Activated T-helper 1 cell treated with anti-CD3 and anti-CD28 coated beads, Interleukin-12 subunit alpha, Interleukin-12 subunit beta, Interleukin-2, Interleukin-4 antibody, amounts not matched to agents 30 ng/mL and 10 ng/mL and 1 ng/mL, durations not matched to agents 14 hours and 24 hours and 36 hours (primary cell): ENCODE results near the gene MALT1. TPM values are rescaled to one million over a fixed set of nuclear protein-coding genes. Genes with fewer than 3 reads are reported as not detected.

Experiments
- DNase-seq: peaks from one replicate; pipeline ENCODE4 v3.0.0; 2021; ENCODE audit warnings: low spot score
- H3K27ac Mint-ChIP-seq: one replicate; pipeline ENCODE4 v1.8.0; 2021; ENCODE audit warnings: mild to moderate bottlenecking, mixed read lengths
- H3K27me3 Mint-ChIP-seq: one replicate; pipeline ENCODE4 v1.8.0; 2022; ENCODE audit warnings: mild to moderate bottlenecking, moderate library complexity, mixed read lengths; ENCODE audit not compliant: insufficient read depth
- H3K36me3 Mint-ChIP-seq: one replicate; pipeline ENCODE4 v1.8.0; 2021; ENCODE audit warnings: low read depth, mixed read lengths
- H3K4me1 Mint-ChIP-seq: one replicate; pipeline ENCODE4 v1.8.0; 2021; ENCODE audit warnings: low read depth, mixed read lengths
- H3K4me3 Mint-ChIP-seq: one replicate; pipeline ENCODE4 v1.8.0; 2021; ENCODE audit warnings: mild to moderate bottlenecking, moderate library complexity, mixed read lengths
- H3K9me3 Mint-ChIP-seq: one replicate; pipeline ENCODE4 v1.8.0; 2021; ENCODE audit warnings: mixed read lengths
- intact Hi-C: fragments of 100-400 bp; cut with micrococcal nuclease; formaldehyde crosslinking; loops from one replicate; pipeline ENCODE4 v1.15.1; 2024
- total RNA-seq: library from RNA; stranded (reverse); gene quantifications from 2 replicates; pipeline ENCODE4 v1.2.3, GENCODE V29; 2022

The MALT1 gene
- total RNA-seq, 1 donor from 2014 or later: 32.4 TPM

- Mint-ChIP-seq H3K27ac (peak overlapping the region; percentile 25), H3K4me3 (peak overlapping the region; percentile 6), H3K36me3 (peaks cover 34% of the 10 kb centered on the region), H3K4me1 (peaks cover 56% of the 10 kb centered on the region), H3K27me3 (no peaks in the 10 kb centered on the region), H3K9me3 (no peaks in the 10 kb centered on the region)
- intact Hi-C loops: no loop called here
- no peak for DNase-seq
Observed at GRCh38 chr18:58676270-58676669, 5.0 kb downstream of the MALT1 start.

GRCh38 chr18:58682429-58683069 lies 11.3 kb downstream of the MALT1 start:
- Mint-ChIP-seq H3K9me3 (no peaks in the 10 kb centered on the region), H3K4me3 (no peak overlapping the region), H3K27me3 (no peaks in the 10 kb centered on the region), H3K4me1 (peaks cover 44% of the 10 kb centered on the region), H3K27ac (no peak overlapping the region), H3K36me3 (peaks cover 44% of the 10 kb centered on the region)
- intact Hi-C loops: no loop called here
- no peak for DNase-seq

GRCh38 chr18:58687871-58688308 lies 16.6 kb downstream of the MALT1 start:
- intact Hi-C loops: loop anchor here (1.0 to 5.0 kb wide), 8 partner anchors 9 to 669 kb away; partner anchors contain the start of genes LMAN1 and MALT1
- peak overlapping the region; percentile 53 for H3K4me3 Mint-ChIP-seq
- no peaks in the 10 kb centered on the region for H3K27me3 Mint-ChIP-seq
- H3K36me3 Mint-ChIP-seq: peaks cover 49% of the 10 kb centered on the region
- DNase-seq: peak; percentile 68
- H3K9me3 Mint-ChIP-seq: peaks cover 5% of the 10 kb centered on the region
- H3K27ac Mint-ChIP-seq: peak overlapping the region; percentile 83
- peaks cover 60% of the 10 kb centered on the region for H3K4me1 Mint-ChIP-seq

- no peak for DNase-seq
- peak overlapping the region; percentile 50 for H3K27ac Mint-ChIP-seq
- H3K36me3 Mint-ChIP-seq: peaks cover 42% of the 10 kb centered on the region
- peaks cover 77% of the 10 kb centered on the region for H3K4me1 Mint-ChIP-seq
- H3K27me3 Mint-ChIP-seq: no peaks in the 10 kb centered on the region
- intact Hi-C loops: no loop called here
- peaks cover 5% of the 10 kb centered on the region for H3K9me3 Mint-ChIP-seq
- H3K4me3 Mint-ChIP-seq: no peak overlapping the region
Observed at GRCh38 chr18:58690259-58690658, 19.0 kb downstream of the MALT1 start.

- peaks cover 81% of the 10 kb centered on the region for H3K4me1 Mint-ChIP-seq
- intact Hi-C loops: no loop called here
- peaks cover 45% of the 10 kb centered on the region for H3K36me3 Mint-ChIP-seq
- no peak overlapping the region for H3K27ac Mint-ChIP-seq
- no peaks in the 10 kb centered on the region for H3K27me3 Mint-ChIP-seq
- no peak overlapping the region for H3K4me3 Mint-ChIP-seq
- DNase-seq: no peak
- H3K9me3 Mint-ChIP-seq: peaks cover 5% of the 10 kb centered on the region
Observed at GRCh38 chr18:58691256-58691655, 20.0 kb downstream of the MALT1 start.

GRCh38 chr18:58692422-58693185 lies 21.3 kb downstream of the MALT1 start:
- no peak for DNase-seq
- Mint-ChIP-seq H3K27ac (peak overlapping the region; percentile 35), H3K27me3 (no peaks in the 10 kb centered on the region), H3K9me3 (peaks cover 5% of the 10 kb centered on the region), H3K4me3 (peak overlapping the region; percentile 27), H3K36me3 (peaks cover 45% of the 10 kb centered on the region), H3K4me1 (peaks cover 85% of the 10 kb centered on the region)
- intact Hi-C loops: no loop called here

- Mint-ChIP-seq H3K27ac (no peak overlapping the region), H3K27me3 (no peaks in the 10 kb centered on the region), H3K9me3 (peaks cover 5% of the 10 kb centered on the region), H3K4me1 (peaks cover 75% of the 10 kb centered on the region), H3K36me3 (peaks cover 43% of the 10 kb centered on the region), H3K4me3 (no peak overlapping the region)
- intact Hi-C loops: no loop called here
- DNase-seq: no peak
Observed at GRCh38 chr18:58694221-58694620, 23.0 kb downstream of the MALT1 start.

- Mint-ChIP-seq H3K4me3 (peak overlapping the region; percentile 23), H3K36me3 (peaks cover 36% of the 10 kb centered on the region), H3K9me3 (no peaks in the 10 kb centered on the region), H3K4me1 (peaks cover 69% of the 10 kb centered on the region), H3K27me3 (no peaks in the 10 kb centered on the region), H3K27ac (peak overlapping the region; percentile 76)
- no peak for DNase-seq
- intact Hi-C loops: loop anchor here (5.0 kb wide), 2 partner anchors 47 to 67 kb away; no protein-coding TSS in a partner anchor
Observed at GRCh38 chr18:58694720-58695468, 23.6 kb downstream of the MALT1 start.

GRCh38 chr18:58695772-58696171 lies 24.5 kb downstream of the MALT1 start:
- Mint-ChIP-seq H3K27ac (peak overlapping the region; percentile 76), H3K27me3 (no peaks in the 10 kb centered on the region), H3K4me1 (peaks cover 63% of the 10 kb centered on the region), H3K9me3 (no peaks in the 10 kb centered on the region), H3K4me3 (peak overlapping the region; percentile 67), H3K36me3 (peaks cover 27% of the 10 kb centered on the region)
- intact Hi-C loops: loop anchor here (2.0 to 5.0 kb wide), 3 partner anchors 21 to 67 kb away; no protein-coding TSS in a partner anchor
- no peak for DNase-seq

GRCh38 chr18:58697146-58697545 lies 25.9 kb downstream of the MALT1 start:
- DNase-seq: no peak
- no peaks in the 10 kb centered on the region for H3K27me3 Mint-ChIP-seq
- peaks cover 63% of the 10 kb centered on the region for H3K4me1 Mint-ChIP-seq
- intact Hi-C loops: loop anchor here (1.0 to 5.0 kb wide), 5 partner anchors 9 to 65 kb away; no protein-coding TSS in a partner anchor
- H3K27ac Mint-ChIP-seq: peak overlapping the region; percentile 83
- peak overlapping the region; percentile 48 for H3K4me3 Mint-ChIP-seq
- peaks cover 31% of the 10 kb centered on the region for H3K36me3 Mint-ChIP-seq
- no peaks in the 10 kb centered on the region for H3K9me3 Mint-ChIP-seq

- Mint-ChIP-seq H3K9me3 (no peaks in the 10 kb centered on the region), H3K27ac (no peak overlapping the region), H3K36me3 (peaks cover 40% of the 10 kb centered on the region), H3K27me3 (no peaks in the 10 kb centered on the region), H3K4me1 (peaks cover 47% of the 10 kb centered on the region), H3K4me3 (no peak overlapping the region)
- intact Hi-C loops: loop anchor here (5.0 kb wide), 2 partner anchors 44 to 64 kb away; no protein-coding TSS in a partner anchor
- DNase-seq: no peak
Observed at GRCh38 chr18:58698701-58699193, 27.5 kb downstream of the MALT1 start.

GRCh38 chr18:58699551-58699950 lies 28.3 kb downstream of the MALT1 start:
- no peak for DNase-seq
- Mint-ChIP-seq H3K27ac (no peak overlapping the region), H3K9me3 (no peaks in the 10 kb centered on the region), H3K27me3 (no peaks in the 10 kb centered on the region), H3K4me1 (peaks cover 45% of the 10 kb centered on the region), H3K36me3 (peaks cover 46% of the 10 kb centered on the region), H3K4me3 (no peak overlapping the region)
- intact Hi-C loops: loop anchor here (5.0 kb wide), 2 partner anchors 43 to 63 kb away; no protein-coding TSS in a partner anchor
